Naive thymus-derived CD8-positive, alpha-beta T cell (primary cell): ENCODE results near the gene ANKFY1. TPM values are rescaled to one million over a fixed set of nuclear protein-coding genes. Genes with fewer than 3 reads are reported as not detected.

Experiments
- ATAC-seq, 2 donors: fragments of 150-1000 bp; cut with Tn5 transposase in 1 of 2; sonication (Bioruptor Pico), chemical (Tn5 transposase) in 1 of 2; 1 replicate in 1 of 2; 2 replicates in 1 of 2; pipeline ENCODE4 v1.10.0; 2021; ENCODE audit warnings: mild to moderate bottlenecking in 2 of 2, moderate library complexity in 2 of 2
- POLR2A ChIA-PET: fragments of 350-600 bp; sonication (Branson Sonifier 250); formaldehyde crosslinking; loops from one replicate; lab custom pipeline; 2021; ENCODE audit warnings: antibody characterized with exemption; lab: Charles Lee
- DNase-seq, 10 donors: peaks; one replicate each; pipeline versions ENCODE4 v3.0.0 to v3.0.0-alpha.2; 2020 to 2022
- H3K27ac Mint-ChIP-seq, 10 donors: one replicate each; pipeline ENCODE4 v1.8.0; 2020 to 2022; ENCODE audit warnings: mild to moderate bottlenecking in 10 of 10, mixed read lengths in 10 of 10, moderate library complexity in 4 of 10, inconsistent platforms in 1 of 10
- H3K27me3 Mint-ChIP-seq, 5 donors: one replicate each; pipeline ENCODE4 v1.8.0; 2021 to 2022; ENCODE audit warnings: mixed read lengths in 5 of 5
- H3K36me3 Mint-ChIP-seq, 3 donors: one replicate each; pipeline ENCODE4 v1.8.0; 2020 to 2022; ENCODE audit warnings: mixed read lengths in 3 of 3, mild to moderate bottlenecking in 2 of 3, inconsistent platforms in 1 of 3
- H3K4me1 Mint-ChIP-seq, 4 donors: one replicate each; pipeline ENCODE4 v1.8.0; 2021 to 2022; ENCODE audit warnings: mixed read lengths in 4 of 4
- H3K4me3 Mint-ChIP-seq, 10 donors: one replicate each; pipeline ENCODE4 v1.8.0; 2020 to 2022; ENCODE audit warnings: mild to moderate bottlenecking in 10 of 10, mixed read lengths in 10 of 10, moderate library complexity in 6 of 10, inconsistent platforms in 1 of 10
- H3K9me3 Mint-ChIP-seq, 9 donors: one replicate each; pipeline ENCODE4 v1.8.0; 2020 to 2022; ENCODE audit warnings: mixed read lengths in 9 of 9, mild to moderate bottlenecking in 3 of 9, inconsistent platforms in 1 of 9, moderate library complexity in 1 of 9
- polyA plus RNA-seq, 3 donors: library from polyadenylated mRNA; unstranded; fragments of 300-500 nt; fragmentation: Illumina TruSeq; gene quantifications; one replicate each; pipeline ENCODE4 v1.2.3, GENCODE V29; 2021
- total RNA-seq, 8 experiments: library from RNA in 2 of 8; stranded (reverse) in 2 of 8; gene quantifications; one replicate each; pipeline ENCODE4 v1.2.3 and lab custom pipeline; 2021 to 2026

Gene ANKFY1
- total and polyA plus RNA-seq, 5 experiments from 2014 or later, result 9.9 to 68.9 (median 13.7) TPM

DNA sequence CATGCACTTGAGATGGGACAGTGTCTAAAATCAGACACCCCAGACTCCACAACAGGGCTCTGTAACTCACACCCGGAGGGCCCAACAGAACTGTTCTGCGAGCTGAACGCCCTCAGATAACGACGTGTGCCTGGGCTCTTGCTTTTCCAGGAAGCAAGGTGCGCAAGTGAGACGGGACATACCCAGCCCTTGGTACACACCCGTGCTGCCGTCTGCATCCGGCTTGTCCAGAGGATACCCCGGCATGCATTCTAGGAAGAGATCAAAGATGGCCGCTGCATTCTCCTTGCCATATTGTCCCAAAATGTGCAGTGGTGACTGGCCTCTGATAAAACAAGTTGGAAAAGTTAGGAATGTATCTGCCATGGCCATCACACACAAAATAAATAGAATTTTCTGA, 91.4 kb downstream of the ANKFY1 start:
- no peaks in the 10 kb centered on the region for H3K9me3 Mint-ChIP-seq
- POLR2A ChIA-PET, result interaction anchor here (1.7 to 3.0 kb wide), 2 partner anchors 10 to 29 kb away, joined by 4 to 23 read pairs; partner anchors contain the start of genes CYB5D2 and ZZEF1
- H3K36me3 Mint-ChIP-seq, result peaks cover 0 to 71% (median 30%) of the 10 kb centered on the region in 3 donors
- no peaks in the 10 kb centered on the region for H3K27me3 Mint-ChIP-seq
- no peak overlapping the region for H3K4me3 Mint-ChIP-seq
- H3K27ac Mint-ChIP-seq, result peak overlapping the region in 5 of 10 donors; percentile 15 to 85 (median 80)
- DNase-seq (no peak), ATAC-seq (no peak)
- peaks cover 30 to 66% (median 42%) of the 10 kb centered on the region in 4 donors for H3K4me1 Mint-ChIP-seq

DNA sequence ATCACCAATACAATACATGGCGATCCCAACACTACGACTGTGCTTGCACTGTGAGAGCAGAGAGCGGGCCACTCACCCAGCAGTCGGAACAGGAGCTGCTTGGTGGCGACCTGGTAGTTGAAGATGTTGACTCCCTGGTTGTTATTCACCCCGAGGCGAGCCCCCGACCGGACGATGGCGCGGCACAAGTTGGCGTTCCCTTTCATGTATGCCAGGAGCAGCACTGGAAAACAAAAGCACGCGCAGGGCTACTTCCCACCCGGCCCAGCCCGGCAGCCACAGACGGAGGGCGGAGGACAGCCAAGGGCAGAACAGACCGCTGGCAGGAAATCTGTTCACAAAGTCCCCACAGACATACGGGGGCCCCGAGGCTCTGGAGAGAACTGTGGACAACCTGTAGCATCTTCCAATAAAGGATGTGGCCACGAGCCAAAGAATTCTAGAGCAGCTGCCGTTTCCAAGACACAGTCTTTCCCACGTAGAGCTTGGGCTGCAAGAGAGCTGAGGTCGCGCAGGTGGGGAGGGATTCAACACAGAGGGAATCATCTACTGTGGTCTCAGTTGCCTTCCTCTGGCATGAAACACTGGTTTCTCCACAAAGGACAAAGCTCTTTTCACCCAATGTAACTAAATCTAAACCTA, 93.0 kb downstream of the ANKFY1 start:
- Mint-ChIP-seq H3K27ac (peak overlapping the region in 7 of 10 donors; percentile 25 to 81 (median 62)), H3K27me3 (no peaks in the 10 kb centered on the region), H3K36me3 (peaks cover 0 to 80% (median 36%) of the 10 kb centered on the region in 3 donors), H3K4me3 (no peak overlapping the region), H3K9me3 (no peaks in the 10 kb centered on the region), H3K4me1 (peaks cover 18 to 58% (median 26%) of the 10 kb centered on the region in 4 donors)
- POLR2A ChIA-PET, result interaction anchor here (1.7 to 3.0 kb wide), 2 partner anchors 8 to 27 kb away, joined by 4 to 23 read pairs; partner anchors contain the start of genes CYB5D2 and ZZEF1
- DNase-seq (no peak), ATAC-seq (no peak)

DNA sequence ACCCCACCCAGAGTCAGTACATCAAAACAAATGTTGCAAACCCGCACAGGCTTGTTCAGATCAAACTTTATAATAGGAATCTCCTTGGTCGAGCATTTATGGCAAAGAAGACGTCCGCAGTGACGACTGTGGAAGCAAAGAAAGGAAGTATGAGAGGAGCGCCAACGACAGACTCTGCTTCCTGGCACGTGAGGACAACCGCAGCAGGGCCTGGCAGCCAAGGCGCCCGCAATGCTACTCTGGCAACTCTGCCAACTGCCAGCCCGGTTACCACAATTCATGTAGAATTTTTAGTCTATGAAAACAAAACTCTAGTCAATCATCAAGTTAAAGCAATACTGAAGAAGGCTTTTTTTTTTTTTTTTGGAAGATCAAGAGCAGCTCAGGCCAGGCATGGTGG, 96.0 kb downstream of the ANKFY1 start:
- Mint-ChIP-seq H3K27me3 (no peaks in the 10 kb centered on the region), H3K4me1 (peaks cover 0 to 33% (median 9%) of the 10 kb centered on the region in 4 donors), H3K9me3 (no peaks in the 10 kb centered on the region), H3K27ac (peak overlapping the region; percentile 47 to 96 (median 84)), H3K4me3 (peak overlapping the region in 7 of 10 donors; percentile 29 to 69 (median 43)), H3K36me3 (peaks cover 0 to 85% (median 34%) of the 10 kb centered on the region in 3 donors)
- ATAC-seq, result peak; percentile 88 to 89
- POLR2A ChIA-PET, result interaction anchor here (2.4 to 6.5 kb wide), 2 partner anchors 9 to 25 kb away, joined by 8 to 43 read pairs; partner anchors contain the start of genes CYB5D2 and ZZEF1
- DNase-seq, result peak in 8 of 10 donors; percentile 32 to 76 (median 52)

DNA sequence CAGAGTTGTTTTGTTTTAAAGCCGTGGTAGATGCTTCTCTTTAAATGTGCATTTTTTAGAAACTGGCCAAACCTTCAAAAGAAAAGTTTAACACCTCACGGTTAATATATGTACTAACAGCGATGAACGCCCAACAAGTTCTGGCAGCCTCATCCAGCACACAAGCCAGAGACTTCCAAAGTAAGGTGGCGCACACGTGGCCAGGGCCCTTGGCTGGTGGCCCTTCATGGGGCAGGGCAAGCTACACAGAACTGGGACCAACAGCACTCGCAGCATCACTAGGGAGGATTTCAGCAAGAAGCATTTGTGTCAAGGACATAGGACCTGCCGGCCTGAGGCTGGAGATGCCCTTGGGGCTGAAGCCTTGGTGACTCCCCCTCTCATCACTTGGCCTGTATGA, 97.4 kb downstream of the ANKFY1 start:
- Mint-ChIP-seq H3K9me3 (no peaks in the 10 kb centered on the region), H3K4me1 (peaks cover 0 to 23% (median 11%) of the 10 kb centered on the region in 4 donors), H3K27me3 (no peaks in the 10 kb centered on the region), H3K4me3 (no peak overlapping the region), H3K36me3 (peaks cover 0 to 76% (median 29%) of the 10 kb centered on the region in 3 donors), H3K27ac (peak overlapping the region in 7 of 10 donors; percentile 9 to 96 (median 90))
- ATAC-seq, result no peak
- no peak for DNase-seq
- POLR2A ChIA-PET, result interaction anchor here (2.4 to 6.5 kb wide), 2 partner anchors 10 to 23 kb away, joined by 8 to 43 read pairs; partner anchors contain the start of genes CYB5D2 and ZZEF1

DNA sequence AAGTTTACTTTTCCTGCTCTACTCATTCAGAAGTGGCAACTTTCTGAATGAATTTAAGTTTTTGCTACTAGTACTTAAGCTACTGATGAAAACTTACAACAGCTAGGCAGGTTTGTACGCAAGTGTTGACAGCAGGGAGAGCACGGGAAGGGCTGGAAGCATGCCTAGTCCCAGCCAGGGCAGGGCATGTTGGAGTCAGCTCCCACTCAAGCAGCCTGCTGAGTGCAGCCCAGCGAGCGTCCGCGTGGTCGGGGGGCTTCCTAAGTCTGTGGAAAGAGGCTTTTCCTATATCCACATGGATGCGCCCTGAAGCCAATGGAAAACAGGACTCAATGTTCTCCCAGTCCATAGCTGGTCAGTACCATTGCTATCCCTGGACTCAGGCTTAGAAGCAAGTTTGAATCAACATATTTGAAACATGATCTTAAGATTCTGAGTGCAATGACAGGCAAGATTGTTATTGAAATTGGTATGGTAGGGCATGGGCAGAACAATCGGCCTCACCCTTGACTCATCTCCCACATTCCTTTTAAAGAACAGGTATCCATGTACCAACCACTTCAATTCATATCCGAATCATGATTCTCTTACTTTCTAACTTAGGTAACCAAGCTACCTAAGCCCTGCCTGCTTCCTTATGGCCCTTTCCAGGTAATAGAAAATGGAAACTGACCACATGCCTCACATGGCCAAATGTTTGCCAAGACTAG, 98.3 kb downstream of the ANKFY1 start:
- no peaks in the 10 kb centered on the region for H3K27me3 Mint-ChIP-seq
- peaks cover 0 to 67% (median 29%) of the 10 kb centered on the region in 3 donors for H3K36me3 Mint-ChIP-seq
- POLR2A ChIA-PET, result interaction anchor here (6.5 kb wide), 1 partner anchor 22 kb away, joined by 43 read pairs; the partner anchor contains the start of genes CYB5D2 and ZZEF1
- no peak overlapping the region for H3K4me3 Mint-ChIP-seq
- H3K27ac Mint-ChIP-seq, result peak overlapping the region in 2 of 10 donors; percentile 5 to 48
- DNase-seq (no peak), ATAC-seq (no peak)
- peaks cover 0 to 23% (median 13%) of the 10 kb centered on the region in 4 donors for H3K4me1 Mint-ChIP-seq
- no peaks in the 10 kb centered on the region for H3K9me3 Mint-ChIP-seq

DNA sequence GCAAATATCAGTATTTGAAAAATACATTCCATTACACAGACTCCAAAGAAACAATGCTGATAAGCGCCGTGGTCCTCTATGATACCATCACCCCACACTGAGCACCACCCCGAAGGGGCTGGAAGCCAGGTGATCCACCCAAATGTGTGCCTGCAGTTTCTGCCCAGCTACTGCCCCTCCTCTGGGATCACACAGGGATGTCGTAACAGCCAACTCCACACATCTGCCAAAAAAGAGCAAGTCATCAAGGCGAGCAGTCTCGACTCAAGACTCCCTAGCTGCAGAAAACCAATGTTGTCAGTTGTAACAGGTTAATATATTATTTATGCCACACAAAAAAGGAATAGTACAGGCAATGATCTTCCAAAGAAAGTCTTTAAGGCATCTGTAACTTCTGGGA, 99.8 kb downstream of the ANKFY1 start:
- Mint-ChIP-seq H3K27me3 (no peaks in the 10 kb centered on the region), H3K27ac (peak overlapping the region in 5 of 10 donors; percentile 28 to 86 (median 67)), H3K36me3 (peaks cover 0 to 63% (median 18%) of the 10 kb centered on the region in 3 donors), H3K9me3 (no peaks in the 10 kb centered on the region), H3K4me3 (no peak overlapping the region), H3K4me1 (peaks cover 0 to 19% (median 14%) of the 10 kb centered on the region in 4 donors)
- POLR2A ChIA-PET, result interaction anchor here (0.8 to 6.5 kb wide), 2 partner anchors 12 to 21 kb away, joined by 6 to 43 read pairs; partner anchors contain the start of genes CYB5D2 and ZZEF1
- DNase-seq, result no peak
- no peak for ATAC-seq

DNA sequence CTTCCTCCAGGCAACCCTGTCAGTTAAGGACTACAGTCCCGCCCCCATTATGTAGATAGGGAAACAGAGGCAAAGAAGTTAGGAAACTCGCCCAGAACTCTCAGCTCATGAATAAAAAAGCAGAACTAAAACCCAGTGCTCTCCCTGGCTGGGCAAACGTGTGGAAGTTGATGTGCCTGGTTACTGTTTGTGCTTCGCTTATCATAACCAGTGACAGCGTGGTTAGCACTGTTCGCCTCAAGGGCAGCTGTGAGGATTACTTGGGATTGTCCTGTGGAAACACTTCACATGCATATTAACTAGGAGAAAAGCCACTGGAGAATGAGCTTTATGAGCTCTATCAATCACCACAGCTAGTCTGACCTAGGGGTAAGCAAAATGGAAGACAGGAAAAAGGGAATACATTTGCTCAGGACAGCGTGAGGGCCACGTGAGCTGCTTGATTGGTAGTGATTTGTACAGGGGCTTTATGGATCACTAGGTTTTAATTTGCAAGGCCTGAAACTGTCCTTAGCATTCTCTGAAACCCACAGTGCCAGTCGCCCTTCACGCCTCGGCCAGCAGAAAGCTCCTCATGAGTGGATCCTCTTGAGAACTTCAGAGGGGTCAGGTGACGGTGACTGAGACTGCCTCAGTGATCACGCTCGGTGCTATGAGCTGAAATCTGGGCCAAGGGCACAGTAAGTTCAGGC, 100.9 kb downstream of the ANKFY1 start:
- H3K4me3 Mint-ChIP-seq, result peak overlapping the region in 1 of 10 donors; percentile 32
- H3K9me3 Mint-ChIP-seq, result no peaks in the 10 kb centered on the region
- H3K27me3 Mint-ChIP-seq, result no peaks in the 10 kb centered on the region
- H3K4me1 Mint-ChIP-seq, result peaks cover 0 to 18% (median 14%) of the 10 kb centered on the region in 4 donors
- no peak for DNase-seq
- POLR2A ChIA-PET, result interaction anchor here (0.8 to 6.5 kb wide), 3 partner anchors 8 to 20 kb away, joined by 4 to 43 read pairs (median 6); partner anchors contain the start of genes CYB5D2 and ZZEF1
- no peak for ATAC-seq
- peaks cover 0 to 63% (median 14%) of the 10 kb centered on the region in 3 donors for H3K36me3 Mint-ChIP-seq
- H3K27ac Mint-ChIP-seq, result peak overlapping the region in 5 of 10 donors; percentile 37 to 67 (median 53)

DNA sequence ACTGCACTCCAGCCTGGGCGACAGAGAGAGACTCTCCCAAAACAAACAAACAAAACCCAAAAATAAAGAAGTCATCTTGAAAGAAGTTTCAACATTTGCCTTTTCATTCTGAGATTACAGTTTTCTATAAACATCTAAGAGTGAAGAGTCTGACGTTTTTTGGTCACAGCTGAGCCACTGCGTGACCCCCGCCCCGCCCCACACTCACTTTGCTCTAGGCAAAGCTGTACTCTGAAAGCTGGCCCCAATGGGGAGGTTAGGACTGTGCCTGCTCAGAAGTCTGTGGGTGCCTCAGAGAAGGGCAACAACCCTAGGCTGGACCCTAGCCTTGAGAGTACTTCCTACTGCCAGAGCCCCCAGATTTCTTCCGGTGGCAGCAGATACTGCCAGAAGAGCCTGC, 101.5 kb downstream of the ANKFY1 start:
- no peaks in the 10 kb centered on the region for H3K27me3 Mint-ChIP-seq
- H3K27ac Mint-ChIP-seq, result peak overlapping the region in 7 of 10 donors; percentile 37 to 83 (median 65)
- peaks cover 0 to 61% (median 8%) of the 10 kb centered on the region in 3 donors for H3K36me3 Mint-ChIP-seq
- DNase-seq, result no peak
- POLR2A ChIA-PET, result interaction anchor here (1.4 to 6.5 kb wide), 2 partner anchors 9 to 19 kb away, joined by 4 to 43 read pairs; partner anchors contain the start of genes CYB5D2 and ZZEF1
- H3K9me3 Mint-ChIP-seq, result no peaks in the 10 kb centered on the region
- H3K4me1 Mint-ChIP-seq, result peaks cover 0 to 12% (median 10%) of the 10 kb centered on the region in 4 donors
- H3K4me3 Mint-ChIP-seq, result peak overlapping the region in 1 of 10 donors; percentile 32
- ATAC-seq, result no peak

DNA sequence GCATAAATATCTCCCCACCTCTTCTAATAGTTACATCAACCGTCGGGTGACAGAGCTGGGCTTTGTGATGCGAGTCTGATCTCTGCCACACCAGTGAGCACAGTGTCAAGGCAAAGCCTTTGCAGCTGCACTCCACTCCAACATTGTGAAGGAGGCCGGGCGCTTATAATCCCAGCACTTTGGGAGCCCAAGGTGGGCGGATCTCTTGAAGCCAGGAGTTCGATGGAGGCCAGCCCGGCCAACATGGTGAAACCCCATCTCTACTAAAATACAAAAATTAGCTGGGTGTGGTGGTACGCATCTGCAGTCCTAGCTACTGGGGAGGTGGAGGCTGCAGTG, 101.8 kb downstream of the ANKFY1 start:
- H3K9me3 Mint-ChIP-seq, result no peaks in the 10 kb centered on the region
- DNase-seq (no peak), ATAC-seq (no peak)
- POLR2A ChIA-PET, result interaction anchor here (0.7 to 1.4 kb wide), 2 partner anchors 9 to 18 kb away, joined by 4 read pairs; no protein-coding TSS in a partner anchor
- H3K36me3 Mint-ChIP-seq, result peaks cover 0 to 60% (median 8%) of the 10 kb centered on the region in 3 donors
- peaks cover 0 to 12% (median 8%) of the 10 kb centered on the region in 4 donors for H3K4me1 Mint-ChIP-seq
- peak overlapping the region in 6 of 10 donors; percentile 29 to 83 (median 61) for H3K27ac Mint-ChIP-seq
- no peak overlapping the region for H3K4me3 Mint-ChIP-seq
- H3K27me3 Mint-ChIP-seq, result no peaks in the 10 kb centered on the region

DNA sequence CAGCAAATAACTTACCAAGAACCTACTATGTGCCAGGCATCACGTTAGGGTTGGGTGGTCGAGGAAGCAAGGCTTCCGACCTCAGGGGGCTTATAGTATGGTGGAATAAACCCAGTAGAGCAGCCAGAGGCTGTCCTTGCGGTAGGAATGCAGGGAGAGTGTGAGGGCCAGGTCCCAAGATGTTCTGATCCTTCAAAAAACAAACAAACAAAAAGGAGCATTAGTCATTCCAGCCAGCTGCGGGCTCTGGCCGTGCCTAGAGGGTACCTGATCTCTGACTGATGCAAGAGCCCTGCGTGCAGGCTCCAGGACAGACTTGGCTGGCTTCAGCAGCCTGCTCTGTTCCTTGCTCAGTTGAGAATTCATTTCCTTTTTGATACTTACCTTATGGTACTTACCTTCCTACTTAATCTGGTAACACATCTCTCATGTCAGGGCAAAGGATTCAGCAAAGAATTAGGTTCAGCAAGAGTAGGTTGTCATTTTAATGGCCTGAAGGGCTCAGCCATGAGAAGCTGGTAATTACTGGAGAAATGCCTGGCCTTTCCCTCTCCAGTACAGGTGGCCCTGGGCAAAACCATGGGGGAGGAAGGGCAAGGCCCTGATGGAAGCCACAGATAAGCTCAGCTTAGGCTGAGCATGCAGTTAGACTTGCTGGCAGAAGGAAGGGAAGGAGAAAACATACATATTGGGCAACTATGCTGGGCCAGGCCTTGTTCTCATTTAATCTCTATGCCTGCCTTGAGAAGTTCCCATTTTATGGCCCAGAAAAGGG, 102.4 kb downstream of the ANKFY1 start:
- H3K36me3 Mint-ChIP-seq, result peaks cover 0 to 56% (median 5%) of the 10 kb centered on the region in 3 donors
- H3K4me3 Mint-ChIP-seq, result no peak overlapping the region
- POLR2A ChIA-PET, result interaction anchor here (0.7 to 2.8 kb wide), 2 partner anchors 18 kb away, joined by 4 to 19 read pairs; partner anchors contain the start of genes CYB5D2 and ZZEF1
- H3K27ac Mint-ChIP-seq, result peak overlapping the region in 8 of 10 donors; percentile 29 to 80 (median 52)
- DNase-seq (no peak), ATAC-seq (no peak)
- no peaks in the 10 kb centered on the region for H3K27me3 Mint-ChIP-seq
- no peaks in the 10 kb centered on the region for H3K9me3 Mint-ChIP-seq
- H3K4me1 Mint-ChIP-seq, result peaks cover 0 to 12% (median 6%) of the 10 kb centered on the region in 4 donors

DNA sequence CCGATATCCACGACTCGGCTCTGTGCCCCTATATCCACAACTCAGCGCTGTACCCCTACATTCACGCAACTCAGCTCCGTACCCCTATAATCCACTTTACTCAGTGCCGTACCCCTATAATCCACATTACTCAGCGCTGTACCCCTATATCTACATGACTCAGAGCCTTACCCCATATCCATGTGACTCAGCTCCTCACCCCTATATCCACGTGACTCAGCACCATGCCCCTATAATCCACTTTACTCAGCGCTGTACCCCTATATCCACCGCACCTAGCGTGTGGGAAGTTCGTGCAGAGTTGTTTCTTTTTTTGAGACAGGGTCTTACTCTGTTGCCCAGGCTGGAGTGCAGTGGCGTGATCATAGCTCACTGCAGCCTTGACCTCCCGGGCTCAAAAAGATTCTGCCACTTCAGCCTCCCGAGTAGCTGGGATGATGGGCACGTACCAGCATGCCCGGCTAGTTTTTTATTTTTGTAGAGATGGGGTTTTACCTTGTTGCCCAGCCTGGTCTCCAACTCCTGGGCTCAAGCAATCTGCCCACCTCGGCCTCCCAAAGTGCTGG, 103.4 kb downstream of the ANKFY1 start:
- ATAC-seq (no peak), DNase-seq (no peak)
- POLR2A ChIA-PET, result interaction anchor here (2.8 kb wide), 1 partner anchor 17 kb away, joined by 19 read pairs; the partner anchor contains the start of genes CYB5D2 and ZZEF1
- H3K27me3 Mint-ChIP-seq, result no peaks in the 10 kb centered on the region
- H3K4me3 Mint-ChIP-seq, result no peak overlapping the region
- peaks cover 0 to 46% (median 2%) of the 10 kb centered on the region in 3 donors for H3K36me3 Mint-ChIP-seq
- peaks cover 0 to 12% (median 7%) of the 10 kb centered on the region in 4 donors for H3K4me1 Mint-ChIP-seq
- peak overlapping the region in 1 of 10 donors; percentile 50 for H3K27ac Mint-ChIP-seq
- no peaks in the 10 kb centered on the region for H3K9me3 Mint-ChIP-seq
